H1 (cell line): Measurements from ENCODE around the gene CLN5. TPM values are rescaled to one million over a fixed set of nuclear protein-coding genes. Genes with fewer than 3 reads are reported as not detected.

ENCODE experiments used
- CTCF ChIA-PET: fragments of 300-600 bp; sonication (Branson Sonifier 250); formaldehyde crosslinking; loops from one replicate; lab custom pipeline; 2021; ENCODE audit not compliant: partially characterized antibody; lab: Charles Lee
- POLR2A ChIA-PET: fragments of 300-600 bp; sonication (Branson Sonifier 250); formaldehyde crosslinking; loops from one replicate; lab custom pipeline; 2021; ENCODE audit warnings: inconsistent platforms; ENCODE audit not compliant: partially characterized antibody; lab: Charles Lee
- DNase-seq, 2 experiments: peaks; one replicate each; pipeline versions ENCODE4 v3.0.0 to v3.0.0-alpha.2; 2010 to 2022; ENCODE audit warnings: low spot score in 2 of 2, low read depth in 1 of 2, mixed read lengths in 1 of 2
- FAIRE-seq: peaks from 2 replicates; lab custom pipeline; 2011; peaks lifted over from hg19 to GRCh38; lab: Jason Lieb, UNC
- H2AFZ ChIP-seq: 2 replicates; pipeline ENCODE4 v1.8.1; 2012; ENCODE audit warnings: low read length, inconsistent platforms
- H2AK5ac ChIP-seq: 2 replicates; pipeline ENCODE4 v1.6.1; 2013; ENCODE audit warnings: low read depth, low read length
- H2BK120ac ChIP-seq: replicated peaks from 2 replicates; pipeline ENCODE3; 2013; ENCODE audit warnings: low read depth, low read length, inconsistent platforms
- H2BK12ac ChIP-seq: 2 replicates; pipeline ENCODE4 v1.6.1; 2013; ENCODE audit warnings: low read depth, low read length
- H2BK15ac ChIP-seq: 2 replicates; pipeline ENCODE4 v1.6.1; 2013; ENCODE audit warnings: low read length
- H2BK20ac ChIP-seq: 2 replicates; pipeline ENCODE4 v1.6.1; 2013; ENCODE audit warnings: low read length
- H2BK5ac ChIP-seq: 2 replicates; pipeline ENCODE4 v1.6.1; 2013; ENCODE audit warnings: low read depth, low read length
- H3K14ac ChIP-seq: 2 replicates; pipeline ENCODE4 v1.6.1; 2013; ENCODE audit warnings: inconsistent platforms; ENCODE audit not compliant: insufficient read length
- H3K18ac ChIP-seq: 2 replicates; pipeline ENCODE4 v1.6.1; 2013; ENCODE audit warnings: low read length; ENCODE audit errors: extremely low read depth
- H3K23ac ChIP-seq: 2 replicates; pipeline ENCODE4 v1.6.1; 2013; ENCODE audit warnings: inconsistent platforms; ENCODE audit not compliant: insufficient read length
- H3K23me2 ChIP-seq: 2 replicates; pipeline ENCODE4 v1.6.1; 2013; ENCODE audit warnings: low read depth, low read length
- H3K27ac ChIP-seq: 2 replicates; pipeline ENCODE4 v1.6.1; 2011; ENCODE audit warnings: low read depth, low read length, inconsistent platforms
- H3K27me3 ChIP-seq, 4 experiments: replicated peaks in 1 of 4; 1 replicate in 1 of 4; 2 replicates in 3 of 4; pipeline versions ENCODE4 v1.6.1 to v1.8.1; 2011 to 2013; ENCODE audit warnings: low read length in 3 of 4, mild to moderate bottlenecking in 3 of 4, inconsistent platforms in 2 of 4, mixed read lengths in 2 of 4, moderate library complexity in 1 of 4; ENCODE audit not compliant: control insufficient read depth in 3 of 4, insufficient read depth in 3 of 4; ENCODE audit errors: extremely low read depth in 1 of 4
- H3K36me3 ChIP-seq, 4 experiments: 2 replicates each; pipeline versions ENCODE4 v1.6.1 to v1.8.1; 2011 to 2013; ENCODE audit warnings: mild to moderate bottlenecking in 4 of 4, low read length in 3 of 4, moderate library complexity in 2 of 4, control low read depth in 1 of 4, inconsistent platforms in 1 of 4; ENCODE audit not compliant: insufficient read depth in 4 of 4, control insufficient read depth in 2 of 4
- H3K4ac ChIP-seq: replicated peaks from 2 replicates; pipeline ENCODE3; 2013; ENCODE audit warnings: low read length, low read depth, mixed read lengths, inconsistent platforms; ENCODE audit not compliant: insufficient read length
- H3K4me1 ChIP-seq, 4 experiments: replicated peaks in 1 of 4; 1 replicate in 1 of 4; 2 replicates in 3 of 4; pipeline versions ENCODE4 v1.6.1 to v1.8.1; 2011 to 2013; ENCODE audit warnings: low read length in 3 of 4, inconsistent platforms in 2 of 4, mixed read lengths in 1 of 4; ENCODE audit not compliant: insufficient read depth in 4 of 4, control insufficient read depth in 3 of 4
- H3K4me2 ChIP-seq, 2 experiments: 2 replicates each; pipeline versions ENCODE4 v1.6.1 to v1.8.1; 2011 to 2013; ENCODE audit warnings: low read depth in 2 of 2, low read length in 2 of 2, control low read depth in 1 of 2, inconsistent platforms in 1 of 2, mild to moderate bottlenecking in 1 of 2; ENCODE audit not compliant: insufficient read depth in 1 of 2
- H3K4me3 ChIP-seq, 4 experiments: fragments of 200-600, 300-600 bp in 1 of 4; sonication (generic), shearing (Covaris generic), sonication (Bioruptor Twin) in 1 of 4; 2 replicates each; pipeline versions ENCODE4 v1.5.1 to v1.8.1; 2011 to 2016; ENCODE audit warnings: low read length in 4 of 4, low read depth in 3 of 4, control low read depth in 2 of 4, inconsistent platforms in 2 of 4, mild to moderate bottlenecking in 2 of 4, mixed read lengths in 1 of 4, moderate library complexity in 1 of 4; ENCODE audit not compliant: insufficient read depth in 2 of 4; ENCODE audit errors: extremely low read depth in 1 of 4
- H3K56ac ChIP-seq: replicated peaks from 2 replicates; pipeline ENCODE3; 2013; ENCODE audit warnings: low read depth, mild to moderate bottlenecking, mixed read lengths, low read length, inconsistent platforms; ENCODE audit not compliant: insufficient read length
- H3K79me1 ChIP-seq: 2 replicates; pipeline ENCODE4 v1.6.1; 2013; ENCODE audit warnings: low read depth, low read length, control low read depth
- H3K79me2 ChIP-seq, 2 experiments: 2 replicates each; pipeline versions ENCODE4 v1.6.1 to v1.8.1; 2012 to 2013; ENCODE audit warnings: low read length in 2 of 2, mild to moderate bottlenecking in 2 of 2, inconsistent platforms in 1 of 2; ENCODE audit not compliant: insufficient read depth in 2 of 2, control insufficient read depth in 1 of 2
- H3K9ac ChIP-seq, 4 experiments: replicated peaks in 1 of 4; 1 replicate in 1 of 4; 2 replicates in 3 of 4; pipeline versions ENCODE4 v1.6.1 to v1.8.1; 2011 to 2013; ENCODE audit warnings: low read depth in 3 of 4, low read length in 3 of 4, control low read depth in 2 of 4, mild to moderate bottlenecking in 2 of 4, moderate library complexity in 2 of 4, inconsistent platforms in 1 of 4; ENCODE audit errors: extremely low read depth in 1 of 4
- H3K9me3 ChIP-seq, 2 experiments: 2 replicates each; pipeline versions ENCODE4 v1.6.1 to v1.8.1; 2012 to 2013; ENCODE audit warnings: mild to moderate bottlenecking in 2 of 2, moderate library complexity in 2 of 2, control low read depth in 1 of 2, inconsistent platforms in 1 of 2, low read depth in 1 of 2, low read length in 1 of 2, mixed read lengths in 1 of 2; ENCODE audit not compliant: insufficient read depth in 2 of 2
- H4K20me1 ChIP-seq, 2 experiments: replicated peaks in 1 of 2; 2 replicates each; pipeline versions ENCODE3 to v1.8.1; 2011 to 2013; ENCODE audit warnings: inconsistent platforms in 2 of 2, low read length in 2 of 2, mild to moderate bottlenecking in 1 of 2; ENCODE audit not compliant: insufficient read depth in 2 of 2, control insufficient read depth in 1 of 2
- H4K5ac ChIP-seq: 2 replicates; pipeline ENCODE4 v1.6.1; 2013; ENCODE audit warnings: low read length, low read depth, mixed read lengths, inconsistent platforms; ENCODE audit not compliant: insufficient read length
- H4K8ac ChIP-seq: 2 replicates; pipeline ENCODE4 v1.8.0; 2013; ENCODE audit warnings: mild to moderate bottlenecking, moderate library complexity, low read length, inconsistent platforms; ENCODE audit not compliant: insufficient read depth; ENCODE audit errors: extremely low read depth
- H4K91ac ChIP-seq: replicated peaks from 2 replicates; pipeline ENCODE3; 2013; ENCODE audit warnings: low read length, mixed read lengths, inconsistent platforms; ENCODE audit not compliant: insufficient read length
- BCL11A ChIP-seq, 2 experiments: IDR thresholded peaks; one replicate each; pipeline ENCODE4 v1.6.1; 2011; ENCODE audit warnings: low read depth in 2 of 2, low read length in 2 of 2, mild to moderate bottlenecking in 2 of 2
- GTF2F1 ChIP-seq: IDR thresholded peaks from 2 replicates; pipeline ENCODE4 v1.6.1; 2012; ENCODE audit warnings: low read depth, low read length, improper control_type of control experiment, borderline replicate concordance
- JUND ChIP-seq: IDR thresholded peaks from 2 replicates; pipeline ENCODE4 v1.6.1; 2011; ENCODE audit warnings: mild to moderate bottlenecking, improper control_type of control experiment, low read length
- RNF2 ChIP-seq: fragments of 200-900, 300-1000 bp; sonication (generic); IDR thresholded peaks from 2 replicates; pipeline ENCODE4 v1.7.1; 2016; ENCODE audit warnings: borderline replicate concordance, low read depth, mild to moderate bottlenecking, antibody characterized with exemption, low read length; ENCODE audit not compliant: poor library complexity, severe bottlenecking; ENCODE audit errors: missing control alignments
- RXRA ChIP-seq: IDR thresholded peaks from 2 replicates; pipeline ENCODE4 v1.6.1; 2011; ENCODE audit warnings: low read depth, mild to moderate bottlenecking, low read length, moderate library complexity; ENCODE audit not compliant: insufficient read depth
- SP2 ChIP-seq: IDR thresholded peaks from 2 replicates; pipeline ENCODE4 v1.6.1; 2012; ENCODE audit warnings: mild to moderate bottlenecking, low read length, inconsistent platforms
- SRF ChIP-seq: IDR thresholded peaks from 2 replicates; pipeline ENCODE4 v1.6.1; 2011; ENCODE audit warnings: mild to moderate bottlenecking, low read depth, low read length, moderate library complexity
- SUZ12 ChIP-seq: fragments of 200-600 bp; sonication (generic); IDR thresholded peaks from 2 replicates; pipeline ENCODE4 v1.6.1; 2012; ENCODE audit warnings: mild to moderate bottlenecking, inconsistent platforms, low read length, moderate library complexity, mixed read lengths
- WGBS, 2 experiments: shearing (Covaris generic) in 1 of 2; methylation state at CpG; one replicate each; pipeline versions ENCODE4 v1.1.6 to v1.1.7; 2013 to 2015; ENCODE audit warnings: low lambda C conversion rate in 2 of 2, mixed read lengths in 2 of 2, inconsistent platforms in 1 of 2, low coverage in 1 of 2, missing lambda C conversion rate in 1 of 2; ENCODE audit not compliant: insufficient replicate concordance in 2 of 2, insufficient coverage in 1 of 2, insufficient read length in 1 of 2; ENCODE audit errors: extremely low coverage in 1 of 2, missing lambda C conversion rate in 1 of 2; 5-methylcytosine and 5-hydroxymethylcytosine counted together
- polyA plus RNA-seq, 7 experiments: library from polyadenylated mRNA; depleted of rRNA in 3 of 7; stranded (reverse) in 5 of 7; unstranded in 2 of 7; fragments of >200 nt in 5 of 7; fragments of 200-250 nt in 2 of 7; gene quantifications; 1 replicate in 5 of 7; 2 replicates in 1 of 7; 4 replicates in 1 of 7; pipeline versions ENCODE4 v1.2.1 to v1.2.3, GENCODE V29; 2011 to 2013; ENCODE audit warnings: missing spikeins in 2 of 7, mixed read lengths in 2 of 7
- total RNA-seq: library from RNA; stranded (reverse); fragmentation: NEBNext Ultra II Directional; extraction: Animal tissue kit (Norgen Biotek cat#: 25700); gene quantifications from 2 replicates; pipeline ENCODE4 v1.2.1, GENCODE V29; 2021

CLN5 gene
- total and polyA plus RNA-seq, 2 of the 8 experiments (the other 6 are each of a cell fraction or from before 2014, with no cell fraction given), result 5.3 to 10.1 TPM

DNA sequence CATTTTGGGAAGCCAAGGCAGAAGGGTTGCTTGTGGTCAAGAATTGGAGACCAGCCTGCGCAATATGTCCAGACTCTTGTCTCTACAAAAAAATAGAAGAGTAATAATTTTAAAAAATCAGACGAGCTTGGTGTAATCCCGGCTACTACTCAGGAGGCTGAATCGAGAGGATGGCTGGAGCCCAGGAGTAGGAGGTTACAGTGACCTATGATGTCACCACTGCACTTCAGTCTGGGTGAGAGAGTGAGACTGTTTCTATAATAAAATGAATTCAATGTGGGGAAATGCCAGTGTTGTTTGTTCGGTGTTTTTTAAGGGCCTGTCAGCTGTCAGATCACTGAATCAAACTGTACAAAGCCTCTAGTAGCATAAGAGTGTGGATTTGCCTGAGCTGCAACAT lies 36.3 kb downstream of the CLN5 start:
- POLR2A ChIA-PET, result interaction anchor here (0.7 to 1.7 kb wide), 3 partner anchors 14 to 22 kb away, joined by 4 to 5 read pairs (median 4); no protein-coding TSS in a partner anchor
- TF ChIP-seq SRF, result no peak
- TF ChIP-seq SUZ12, result no peak
- no peak for TF ChIP-seq GTF2F1
- no peak for TF ChIP-seq RXRA
- TF ChIP-seq BCL11A (IDR thresholded peaks at IDR 0.05; ENCODE audit: low read depth in 2 of 2, low read length in 2 of 2), result no peak
- TF ChIP-seq JUND, result no peak
- TF ChIP-seq SP2, result no peak
- no peak for TF ChIP-seq RNF2
- TF ChIP-seq, all 59 proteins: peak for 0
- Histone ChIP-seq H2BK5ac (no peak overlapping the region), H3K4ac (no peak overlapping the region), H3K23ac (no peak overlapping the region), H2AFZ (0 out of 2 replicates have a peak overlapping the region, but pooled peaks have one; percentile 28), H3K79me2 (peaks cover 0 to 31% of the 10 kb centered on the region in 2 experiments; a peak in 3 of 4 replicates), H4K5ac (no peak overlapping the region), H2BK12ac (no peak overlapping the region), H2BK20ac (no peak overlapping the region), H3K36me3 (no peaks in the 10 kb centered on the region), H3K4me2 (peak overlapping the region; percentile 63 to 73), H3K9me3 (no peaks in the 10 kb centered on the region), H3K27ac (no peak overlapping the region), H3K18ac (no peak overlapping the region), H3K14ac (no peak overlapping the region), H3K4me3 (peak overlapping the region in 1 of 4 experiments; percentile 99; a peak in 3 of 8 replicates), H4K20me1 (peaks cover 0 to 3% of the 10 kb centered on the region in 2 experiments), H3K23me2 (peaks cover 5% of the 10 kb centered on the region), H2BK15ac (no peak overlapping the region), H3K4me1 (peaks cover 1 to 5% (median 3%) of the 10 kb centered on the region in 4 experiments; a peak in 3 of 7 replicates), H3K9ac (no peak overlapping the region), H3K56ac (no peak overlapping the region), H3K27me3 (no peaks in the 10 kb centered on the region), H4K8ac (no peak overlapping the region), H2BK120ac (no peak overlapping the region), H2AK5ac (no peak overlapping the region), H4K91ac (no peak overlapping the region), H3K79me1 (no peaks in the 10 kb centered on the region)
- FAIRE-seq (no peak), DNase-seq (no peak)
- CTCF ChIA-PET, result interaction anchor here (0.7 to 1.3 kb wide), 3 partner anchors 25 to 879 kb away, joined by 3 to 4 read pairs (median 3); no protein-coding TSS in a partner anchor
- 88% methylated on average over 5 of the region's 5 CpGs; no CpG with 5 or more reads in 1 of the 2 experiments for WGBS, 2 experiments
